Caco-2 (cell line): Measurements from ENCODE around the gene AGMO. TPM values are rescaled to one million over a fixed set of nuclear protein-coding genes. Genes with fewer than 3 reads are reported as not detected.
"Not testable (repeated sequence)": the region's sequence is repeated elsewhere in the genome, so short reads cannot be mapped to it uniquely, and the experiment has no call there.

Source experiments
- BruUV-seq: library from RNA; stranded (reverse); fragments of 400-500 nt; replicated peaks from 2 replicates; lab custom pipeline; 2021; lab: Mats Ljungman, UMichigan
- CTCF ChIA-PET: fragments of 300-600 bp; sonication (Branson Sonifier 250); formaldehyde crosslinking; loops from one replicate; lab custom pipeline; 2022; ENCODE audit warnings: antibody characterized with exemption; lab: Charles Lee
- POLR2A ChIA-PET: fragments of 300-600 bp; sonication (Branson Sonifier 250); formaldehyde crosslinking; loops from one replicate; lab custom pipeline; 2022; ENCODE audit warnings: antibody characterized with exemption; lab: Charles Lee
- DNase-seq, 2 experiments: peaks; one replicate each; pipeline versions ENCODE4 v3.0.0 to v3.0.0-alpha.2; 2020 to 2022
- H3K27me3 ChIP-seq: replicated peaks from 2 replicates; pipeline ENCODE4 v1.6.0; 2011; ENCODE audit warnings: low read length; ENCODE audit not compliant: control insufficient read depth, insufficient read depth
- H3K36me3 ChIP-seq: 2 replicates; pipeline ENCODE4 v1.5.1; 2011; ENCODE audit warnings: low read length; ENCODE audit not compliant: control insufficient read depth, insufficient read depth
- H3K4me1 ChIP-seq: fragments of 250-450 bp; sonication (Bioruptor Pico); 2 replicates; pipeline ENCODE4 v1.5.1; 2020; ENCODE audit warnings: mild to moderate bottlenecking
- H3K4me3 ChIP-seq: 2 replicates; pipeline ENCODE4 v1.5.1; 2011; ENCODE audit warnings: low read depth, mild to moderate bottlenecking, control low read depth, low read length
- H3K9me3 ChIP-seq: fragments of 250-450 bp; sonication (Bioruptor Pico); 2 replicates; pipeline ENCODE4 v1.5.1; 2020; ENCODE audit warnings: mild to moderate bottlenecking, moderate library complexity
- H3K27ac Mint-ChIP-seq: one replicate; pipeline ENCODE4 v1.8.0; 2022; ENCODE audit warnings: mixed read lengths; ENCODE audit not compliant: unreplicated experiment
- H3K27me3 Mint-ChIP-seq: one replicate; pipeline ENCODE4 v1.8.0; 2022; ENCODE audit warnings: mixed read lengths; ENCODE audit not compliant: insufficient read depth, unreplicated experiment
- H3K36me3 Mint-ChIP-seq: one replicate; pipeline ENCODE4 v1.8.0; 2022; ENCODE audit warnings: mild to moderate bottlenecking, mixed read lengths; ENCODE audit not compliant: insufficient read depth, unreplicated experiment
- H3K4me1 Mint-ChIP-seq: one replicate; pipeline ENCODE4 v1.8.0; 2022; ENCODE audit warnings: low read depth, mixed read lengths; ENCODE audit not compliant: unreplicated experiment
- H3K4me3 Mint-ChIP-seq: one replicate; pipeline ENCODE4 v1.8.0; 2022; ENCODE audit warnings: mild to moderate bottlenecking, moderate library complexity, mixed read lengths; ENCODE audit not compliant: unreplicated experiment
- H3K9me3 Mint-ChIP-seq: one replicate; pipeline ENCODE4 v1.8.0; 2022; ENCODE audit warnings: mixed read lengths; ENCODE audit not compliant: unreplicated experiment
- CTCF ChIP-seq, 2 experiments: fragments of 200-600 bp in 1 of 2; IDR thresholded peaks; 1 replicate in 1 of 2; 2 replicates in 1 of 2; pipeline versions ENCODE4 v1.5.1 to v1.8.0; 2011 to 2022; ENCODE audit warnings: antibody characterized with exemption in 1 of 2, control low read depth in 1 of 2, inconsistent platforms in 1 of 2, low read depth in 1 of 2, low read length in 1 of 2, mild to moderate bottlenecking in 1 of 2, moderate library complexity in 1 of 2; ENCODE audit not compliant: insufficient read depth in 1 of 2, severe bottlenecking in 1 of 2, unreplicated experiment in 1 of 2
- intact Hi-C: fragments of 100-400 bp; cut with micrococcal nuclease; formaldehyde crosslinking; loops from one replicate; pipeline ENCODE4 v1.10.0; 2022; ENCODE audit not compliant: unreplicated experiment
- total RNA-seq: library from RNA; stranded (reverse); gene quantifications from 2 replicates; pipeline ENCODE4 v1.2.3, GENCODE V29; 2022

The AGMO gene
- total RNA-seq, 1 experiment from 2014 or later: 0.16 TPM

- H3K4me3 Mint-ChIP-seq: no peak overlapping the region
- H3K27me3 ChIP-seq: no peaks in the 10 kb centered on the region
- CTCF ChIA-PET: no interaction called here
- TF ChIP-seq CTCF (IDR thresholded peaks at IDR 0.05; ENCODE audit: insufficient read depth in 1 of 2, low read depth in 1 of 2, low read length in 1 of 2, severe bottlenecking in 1 of 2, unreplicated experiment in 1 of 2): no peak
- H3K36me3 Mint-ChIP-seq: no peaks in the 10 kb centered on the region
- no peaks in the 10 kb centered on the region for H3K9me3 ChIP-seq
- POLR2A ChIA-PET: no interaction called here
- no peaks in the 10 kb centered on the region for H3K4me1 ChIP-seq
- no peaks in the 10 kb centered on the region for H3K36me3 ChIP-seq
- H3K27me3 Mint-ChIP-seq: no peaks in the 10 kb centered on the region
- no peak for DNase-seq
- no peak overlapping the region for H3K4me3 ChIP-seq
- no peak overlapping the region for H3K27ac Mint-ChIP-seq
- no TSS peak for BruUV-seq
- peaks cover 20% of the 10 kb centered on the region for H3K9me3 Mint-ChIP-seq
- H3K4me1 Mint-ChIP-seq: no peaks in the 10 kb centered on the region
- intact Hi-C loops: no loop called here
Measured at GRCh38 chr7:15524077-15524476, 37.7 kb downstream of the AGMO start.

GRCh38 chr7:15517865-15518264 is 44.0 kb downstream of the AGMO start:
- H3K36me3 ChIP-seq, intact Hi-C loops, H3K4me3 Mint-ChIP-seq, POLR2A ChIA-PET, H3K4me1 ChIP-seq, H3K36me3 Mint-ChIP-seq, BruUV-seq, H3K27ac Mint-ChIP-seq, H3K9me3 ChIP-seq, H3K27me3 Mint-ChIP-seq, H3K27me3 ChIP-seq, CTCF ChIA-PET, H3K4me3 ChIP-seq, H3K4me1 Mint-ChIP-seq: not testable (repeated sequence)
- peaks cover 20% of the 10 kb centered on the region for H3K9me3 Mint-ChIP-seq
- DNase-seq: peak in 1 of 2 experiments; percentile 31

GRCh38 chr7:15515252-15515651 is 46.6 kb downstream of the AGMO start:
- Histone ChIP-seq H3K36me3 (no peaks in the 10 kb centered on the region), H3K4me1 (no peaks in the 10 kb centered on the region), H3K27me3 (no peaks in the 10 kb centered on the region), H3K4me3 (no peak overlapping the region), H3K9me3 (no peaks in the 10 kb centered on the region)
- BruUV-seq: no TSS peak
- H3K27ac Mint-ChIP-seq: no peak overlapping the region
- peaks cover 3% of the 10 kb centered on the region for H3K27me3 Mint-ChIP-seq
- TF ChIP-seq CTCF (IDR thresholded peaks at IDR 0.05; ENCODE audit: insufficient read depth in 1 of 2, low read depth in 1 of 2, low read length in 1 of 2, severe bottlenecking in 1 of 2, unreplicated experiment in 1 of 2): no peak
- intact Hi-C loops: no loop called here
- ChIA-PET CTCF (no interaction called here), POLR2A (no interaction called here)
- peaks cover 11% of the 10 kb centered on the region for H3K9me3 Mint-ChIP-seq
- no peak for DNase-seq
- no peaks in the 10 kb centered on the region for H3K4me1 Mint-ChIP-seq
- H3K4me3 Mint-ChIP-seq: no peak overlapping the region
- no peaks in the 10 kb centered on the region for H3K36me3 Mint-ChIP-seq

GRCh38 chr7:15508258-15508657 is 53.6 kb downstream of the AGMO start:
- no peaks in the 10 kb centered on the region for H3K36me3 Mint-ChIP-seq
- H3K9me3 Mint-ChIP-seq: no peaks in the 10 kb centered on the region
- intact Hi-C loops: no loop called here
- BruUV-seq: no TSS peak
- Histone ChIP-seq H3K4me3 (no peak overlapping the region), H3K36me3 (no peaks in the 10 kb centered on the region), H3K4me1 (no peaks in the 10 kb centered on the region), H3K9me3 (no peaks in the 10 kb centered on the region), H3K27me3 (no peaks in the 10 kb centered on the region)
- ChIA-PET POLR2A (no interaction called here), CTCF (no interaction called here)
- H3K4me3 Mint-ChIP-seq: no peak overlapping the region
- H3K4me1 Mint-ChIP-seq: no peaks in the 10 kb centered on the region
- no peaks in the 10 kb centered on the region for H3K27me3 Mint-ChIP-seq
- no peak for TF ChIP-seq CTCF (IDR thresholded peaks at IDR 0.05; ENCODE audit: insufficient read depth in 1 of 2, low read depth in 1 of 2, low read length in 1 of 2, severe bottlenecking in 1 of 2, unreplicated experiment in 1 of 2)
- DNase-seq: no peak
- no peak overlapping the region for H3K27ac Mint-ChIP-seq
